IMR-90 (cell line): Measurements from ENCODE around the gene RBFOX2. TPM values are rescaled to one million over a fixed set of nuclear protein-coding genes. Genes with fewer than 3 reads are reported as not detected.

Source experiments
- ATAC-seq: fragments of 200-7000 bp; cut with Tn5 transposase; 2 replicates; pipeline ENCODE4 v1.9.1; 2020; ENCODE audit warnings: low read depth, mild to moderate bottlenecking, moderate library complexity
- BruUV-seq: library from RNA; stranded (reverse); fragments of 400-500 nt; replicated peaks from 2 replicates; lab custom pipeline; 2021; lab: Mats Ljungman, UMichigan
- CTCF ChIA-PET: fragments of 300-600 bp; formaldehyde crosslinking; extraction: SDS; loops from one replicate; lab custom pipeline; 2021; ENCODE audit warnings: antibody characterized with exemption; lab: Yijun Ruan, JAX
- POLR2A ChIA-PET: fragments of 300-600 bp; sonication (Branson Sonifier 250); formaldehyde crosslinking; loops from one replicate; lab custom pipeline; 2022; ENCODE audit warnings: antibody characterized with exemption; ENCODE audit not compliant: unreplicated experiment; lab: Charles Lee
- DNase-seq: peaks from one replicate; pipeline ENCODE4 v3.0.0; 2013
- H2AFZ ChIP-seq: replicated peaks from 2 replicates; pipeline ENCODE3; 2013; ENCODE audit warnings: low read length, mild to moderate bottlenecking; ENCODE audit not compliant: poor library complexity
- H2AK5ac ChIP-seq: 2 replicates; pipeline ENCODE4 v1.6.1; 2013; ENCODE audit warnings: low read depth, low read length, inconsistent platforms
- H2AK9ac ChIP-seq: replicated peaks from 2 replicates; pipeline ENCODE3; 2013; ENCODE audit warnings: mild to moderate bottlenecking, low read depth, low read length, moderate library complexity; ENCODE audit not compliant: poor library complexity
- H2BK120ac ChIP-seq: 2 replicates; pipeline ENCODE4 v1.6.1; 2013; ENCODE audit warnings: low read depth, low read length, inconsistent platforms
- H2BK15ac ChIP-seq: 3 replicates; pipeline ENCODE4 v1.6.1; 2013; ENCODE audit warnings: low read depth, low read length, inconsistent platforms
- H2BK20ac ChIP-seq: 2 replicates; pipeline ENCODE4 v1.6.1; 2013; ENCODE audit warnings: low read depth, mild to moderate bottlenecking, inconsistent platforms, low read length, moderate library complexity
- H2BK5ac ChIP-seq: 2 replicates; pipeline ENCODE4 v1.6.1; 2013; ENCODE audit warnings: mild to moderate bottlenecking, low read depth, low read length, inconsistent platforms; ENCODE audit not compliant: poor library complexity, severe bottlenecking
- H3K14ac ChIP-seq: replicated peaks from 2 replicates; pipeline ENCODE4 v1.6.1; 2013; ENCODE audit warnings: low read depth, low read length, inconsistent platforms
- H3K18ac ChIP-seq: 2 replicates; pipeline ENCODE4 v1.6.1; 2013; ENCODE audit warnings: low read depth, low read length, control low read depth
- H3K23ac ChIP-seq: 2 replicates; pipeline ENCODE4 v1.6.1; 2013; ENCODE audit warnings: low read depth, low read length, inconsistent platforms
- H3K27ac ChIP-seq: 2 replicates; pipeline ENCODE4 v1.5.1; 2013; ENCODE audit warnings: mild to moderate bottlenecking, control low read depth, low read length; ENCODE audit not compliant: insufficient read depth
- H3K27me3 ChIP-seq: 2 replicates; pipeline ENCODE4 v1.6.1; 2013; ENCODE audit warnings: low read length; ENCODE audit not compliant: control insufficient read depth, insufficient read depth
- H3K36me3 ChIP-seq: 2 replicates; pipeline ENCODE4 v1.6.1; 2013; ENCODE audit warnings: low read length, mixed read lengths; ENCODE audit not compliant: control insufficient read depth, insufficient read depth
- H3K4ac ChIP-seq: 2 replicates; pipeline ENCODE4 v1.6.1; 2013; ENCODE audit warnings: low read depth, low read length, inconsistent platforms
- H3K4me1 ChIP-seq: 2 replicates; pipeline ENCODE4 v1.6.1; 2013; ENCODE audit warnings: low read length, mixed read lengths; ENCODE audit not compliant: control insufficient read depth, insufficient read depth
- H3K4me2 ChIP-seq: 2 replicates; pipeline ENCODE4 v1.6.1; 2013; ENCODE audit warnings: low read depth, mild to moderate bottlenecking, control low read depth, low read length, moderate library complexity
- H3K4me3 ChIP-seq: 2 replicates; pipeline ENCODE4 v1.5.1; 2013; ENCODE audit warnings: low read depth, mild to moderate bottlenecking, control low read depth, low read length, moderate library complexity; ENCODE audit not compliant: insufficient read depth
- H3K56ac ChIP-seq: 2 replicates; pipeline ENCODE4 v1.6.1; 2013; ENCODE audit warnings: low read length, inconsistent platforms; ENCODE audit not compliant: insufficient read depth; ENCODE audit errors: extremely low read depth
- H3K79me1 ChIP-seq, 2 experiments: 2 replicates each; pipeline ENCODE4 v1.6.1; 2013; ENCODE audit warnings: low read length in 2 of 2, inconsistent platforms in 1 of 2, low read depth in 1 of 2
- H3K9ac ChIP-seq: 2 replicates; pipeline ENCODE4 v1.6.1; 2013; ENCODE audit warnings: low read depth, low read length, control low read depth
- H3K9me1 ChIP-seq: 2 replicates; pipeline ENCODE4 v1.6.1; 2013; ENCODE audit warnings: low read length, inconsistent platforms; ENCODE audit not compliant: insufficient read depth
- H3K9me3 ChIP-seq: 2 replicates; pipeline ENCODE4 v1.6.1; 2013; ENCODE audit warnings: low read length; ENCODE audit not compliant: control insufficient read depth, insufficient read depth
- H4K20me1 ChIP-seq: 2 replicates; pipeline ENCODE4 v1.6.1; 2013; ENCODE audit warnings: low read length, inconsistent platforms; ENCODE audit not compliant: insufficient read depth
- H4K5ac ChIP-seq: 2 replicates; pipeline ENCODE4 v1.6.1; 2013; ENCODE audit warnings: mild to moderate bottlenecking, low read depth, low read length, control low read depth
- H4K8ac ChIP-seq, 2 experiments: 2 replicates each; pipeline ENCODE4 v1.6.1; 2013; ENCODE audit warnings: low read depth in 2 of 2, low read length in 2 of 2, control low read depth in 1 of 2, inconsistent platforms in 1 of 2
- H4K91ac ChIP-seq: 2 replicates; pipeline ENCODE4 v1.6.1; 2013; ENCODE audit warnings: low read depth, low read length, inconsistent platforms; ENCODE audit not compliant: insufficient read depth
- CEBPB ChIP-seq: IDR thresholded peaks from 2 replicates; pipeline ENCODE4 v1.6.1; 2012; ENCODE audit warnings: low read depth, low read length, improper control_type of control experiment
- CHD1 ChIP-seq: IDR thresholded peaks from 2 replicates; pipeline ENCODE4 v1.6.1; 2012; ENCODE audit warnings: low read depth, low read length, improper control_type of control experiment
- ELK1 ChIP-seq: fragments of 150-350 bp; IDR thresholded peaks from 2 replicates; pipeline ENCODE4 v1.6.1; 2016; ENCODE audit warnings: low read depth, mild to moderate bottlenecking, low read length, moderate library complexity, borderline replicate concordance
- FOS ChIP-seq: fragments of 150-350 bp; IDR thresholded peaks from 2 replicates; pipeline ENCODE4 v1.6.1; 2016; ENCODE audit warnings: low read depth, low read length
- MAFK ChIP-seq: IDR thresholded peaks from 2 replicates; pipeline ENCODE4 v1.6.1; 2012; ENCODE audit warnings: low read depth, low read length, improper control_type of control experiment
- MXI1 ChIP-seq: IDR thresholded peaks from 2 replicates; pipeline ENCODE4 v1.6.1; 2012; ENCODE audit warnings: low read depth, mild to moderate bottlenecking, low read length, moderate library complexity, borderline replicate concordance
- NFE2L2 ChIP-seq: fragments of 150-350 bp; IDR thresholded peaks from 2 replicates; pipeline ENCODE4 v1.6.1; 2016; ENCODE audit warnings: low read depth, mild to moderate bottlenecking, low read length
- POLR2A ChIP-seq: IDR thresholded peaks from 2 replicates; pipeline ENCODE4 v1.6.1; 2012; ENCODE audit warnings: mild to moderate bottlenecking, low read depth, low read length
- RAD21 ChIP-seq: IDR thresholded peaks from 2 replicates; pipeline ENCODE4 v1.6.1; 2012; ENCODE audit warnings: low read length, improper control_type of control experiment
- SMC3 ChIP-seq: fragments of 150-350 bp; IDR thresholded peaks from 2 replicates; pipeline ENCODE4 v1.6.1; 2016; ENCODE audit warnings: low read depth, mild to moderate bottlenecking, antibody characterized with exemption, low read length, moderate library complexity
- USF2 ChIP-seq: fragments of 150-350 bp; IDR thresholded peaks from 2 replicates; pipeline ENCODE4 v1.6.1; 2017; ENCODE audit warnings: mild to moderate bottlenecking, antibody characterized with exemption, low read length, low read depth
- WGBS, 2 experiments: methylation state at CpG; one replicate each; pipeline versions ENCODE4 v1.1.5 to v1.1.7; 2013; ENCODE audit warnings: missing lambda C conversion rate in 2 of 2; ENCODE audit not compliant: insufficient read length in 1 of 2; ENCODE audit errors: extremely low coverage in 2 of 2; 5-methylcytosine and 5-hydroxymethylcytosine counted together
- dilution Hi-C: fragments of 300-500 bp; cut with HindIII; formaldehyde crosslinking; loops from one replicate; pipeline ENCODE4 v1.14.3; 2018; ENCODE audit warnings: low sequenced_read_pairs; ENCODE audit not compliant: unreplicated experiment
- in situ Hi-C: fragments of 300-500 bp; cut with MboI; formaldehyde crosslinking; loops from 3 replicates; pipeline ENCODE4 v1.14.3; 2019; ENCODE audit warnings: low sequenced_read_pairs, inconsistent platforms, mixed read lengths
- intact Hi-C: fragments of 100-400 bp; cut with micrococcal nuclease; formaldehyde crosslinking; loops from 2 replicates; pipeline ENCODE4 v1.10.0; 2022
- polyA plus RNA-seq, 3 experiments: library from polyadenylated mRNA; depleted of rRNA; stranded (reverse); fragments of >200 nt; gene quantifications; 2 replicates each; pipeline ENCODE4 v1.2.3, GENCODE V29; 2012; ENCODE audit warnings: low replicate concordance in 1 of 3
- total RNA-seq: library from RNA; depleted of rRNA; stranded (reverse); fragments of >200 nt; gene quantifications from 2 replicates; pipeline ENCODE4 v1.2.3, GENCODE V29; 2012

The RBFOX2 gene
- total and polyA plus RNA-seq, 2 of the 4 experiments (the other 2 are of a cell fraction) = 146 to 178 TPM

- H4K8ac ChIP-seq = no peak overlapping the region
- no peak overlapping the region for H3K4ac ChIP-seq
- H3K9me1 ChIP-seq = peaks cover 8% of the 10 kb centered on the region
- H2AK9ac ChIP-seq = no peak overlapping the region
- no peaks in the 10 kb centered on the region for H3K36me3 ChIP-seq
- H3K9ac ChIP-seq = no peak overlapping the region
- no peak overlapping the region for H3K23ac ChIP-seq
- H2BK5ac ChIP-seq = no peak overlapping the region
- no peak overlapping the region for H3K4me2 ChIP-seq
- H3K27me3 ChIP-seq = no peaks in the 10 kb centered on the region
- no peaks in the 10 kb centered on the region for H3K9me3 ChIP-seq
- H4K91ac ChIP-seq = no peak overlapping the region
- H2AFZ ChIP-seq = no peak overlapping the region
- no peak overlapping the region for H3K14ac ChIP-seq
- H3K79me1 ChIP-seq = peaks cover 40 to 69% of the 10 kb centered on the region in 2 experiments
- no TSS peak for BruUV-seq
- no peak overlapping the region for H3K56ac ChIP-seq
- intact Hi-C loops = no loop called here
- H2BK20ac ChIP-seq = no peak overlapping the region
- H3K18ac ChIP-seq = no peak overlapping the region
- peaks cover 19% of the 10 kb centered on the region for H3K4me1 ChIP-seq
- WGBS, 2 experiments = 85% methylated on average over 2 of the region's 3 CpGs; no CpG with 5 or more reads in 1 of the 2 experiments
- H2BK120ac ChIP-seq = no peak overlapping the region
- POLR2A ChIA-PET = interaction anchor here (0.5 kb wide), 1 partner anchor 333 kb away, joined by 3 read pairs; no protein-coding TSS in a partner anchor
- ATAC-seq = no peak
- H4K5ac ChIP-seq = no peak overlapping the region
- TF ChIP-seq FOS (no peak), CEBPB (no peak), CHD1 (no peak), MXI1 (no peak), POLR2A (no peak), ELK1 (no peak), MAFK (no peak), USF2 (no peak), SMC3 (no peak), NFE2L2 (no peak), RAD21 (no peak)
- no peak overlapping the region; the same call in 2 of the 3 replicates for H2BK15ac ChIP-seq
- H3K4me3 ChIP-seq = no peak overlapping the region
- in situ Hi-C loops = no loop called here
- DNase-seq = no peak
- dilution Hi-C loops = no loop called here
- CTCF ChIA-PET = interaction anchor here (0.8 to 1.4 kb wide), 3 partner anchors 8 to 86 kb away, joined by 3 to 5 read pairs (median 4); no protein-coding TSS in a partner anchor
- no peak overlapping the region for H3K27ac ChIP-seq
- H4K20me1 ChIP-seq = peaks cover 71% of the 10 kb centered on the region
- no peak overlapping the region for H2AK5ac ChIP-seq
These were observed 11.0 kb downstream of the RBFOX2 start for GRCh38 chr22:36017651-36018091.
